Lower leg skin (tissue), 3 donors: ENCODE measurements around the gene TRMT1.

Experiments
- POLR2A ChIP-seq, 2 donors: fragments of 450-650 bp; IDR thresholded peaks; one replicate each; pipeline ENCODE4 v1.6.1; 2016 to 2017; ENCODE audit warnings: antibody characterized with exemption in 2 of 2, mild to moderate bottlenecking in 1 of 2, moderate library complexity in 1 of 2
- TF ChIP-seq, protein P1 (sequence below), 3 donors: fragments of 450-650 bp; IDR thresholded peaks; one replicate each; pipeline ENCODE4 v1.5.1; 2016; ENCODE audit warnings: antibody characterized with exemption in 3 of 3, mild to moderate bottlenecking in 3 of 3, moderate library complexity in 2 of 3

GRCh38 chr19:13092158-13092543 lies 24.4 kb downstream of the TRMT1 start:
- TF ChIP-seq, protein P1, sequence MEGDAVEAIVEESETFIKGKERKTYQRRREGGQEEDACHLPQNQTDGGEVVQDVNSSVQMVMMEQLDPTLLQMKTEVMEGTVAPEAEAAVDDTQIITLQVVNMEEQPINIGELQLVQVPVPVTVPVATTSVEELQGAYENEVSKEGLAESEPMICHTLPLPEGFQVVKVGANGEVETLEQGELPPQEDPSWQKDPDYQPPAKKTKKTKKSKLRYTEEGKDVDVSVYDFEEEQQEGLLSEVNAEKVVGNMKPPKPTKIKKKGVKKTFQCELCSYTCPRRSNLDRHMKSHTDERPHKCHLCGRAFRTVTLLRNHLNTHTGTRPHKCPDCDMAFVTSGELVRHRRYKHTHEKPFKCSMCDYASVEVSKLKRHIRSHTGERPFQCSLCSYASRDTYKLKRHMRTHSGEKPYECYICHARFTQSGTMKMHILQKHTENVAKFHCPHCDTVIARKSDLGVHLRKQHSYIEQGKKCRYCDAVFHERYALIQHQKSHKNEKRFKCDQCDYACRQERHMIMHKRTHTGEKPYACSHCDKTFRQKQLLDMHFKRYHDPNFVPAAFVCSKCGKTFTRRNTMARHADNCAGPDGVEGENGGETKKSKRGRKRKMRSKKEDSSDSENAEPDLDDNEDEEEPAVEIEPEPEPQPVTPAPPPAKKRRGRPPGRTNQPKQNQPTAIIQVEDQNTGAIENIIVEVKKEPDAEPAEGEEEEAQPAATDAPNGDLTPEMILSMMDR (IDR thresholded peaks at IDR 0.05): no peak
- TF ChIP-seq POLR2A (IDR thresholded peaks at IDR 0.05): no peak
